DMS79 treated with DMSO at 0.1 percent for 48 hours (cell line): ENCODE measurements around the gene CCDC47.
"Not testable (repeated sequence)": the region's sequence is repeated elsewhere in the genome, so short reads cannot be mapped to it uniquely, and the experiment has no call there.

ENCODE experiments used
- DNase-seq: peaks from one replicate; lab custom pipeline; 2025; lab: John Stamatoyannopoulos, UW

Gene CCDC47

DNA sequence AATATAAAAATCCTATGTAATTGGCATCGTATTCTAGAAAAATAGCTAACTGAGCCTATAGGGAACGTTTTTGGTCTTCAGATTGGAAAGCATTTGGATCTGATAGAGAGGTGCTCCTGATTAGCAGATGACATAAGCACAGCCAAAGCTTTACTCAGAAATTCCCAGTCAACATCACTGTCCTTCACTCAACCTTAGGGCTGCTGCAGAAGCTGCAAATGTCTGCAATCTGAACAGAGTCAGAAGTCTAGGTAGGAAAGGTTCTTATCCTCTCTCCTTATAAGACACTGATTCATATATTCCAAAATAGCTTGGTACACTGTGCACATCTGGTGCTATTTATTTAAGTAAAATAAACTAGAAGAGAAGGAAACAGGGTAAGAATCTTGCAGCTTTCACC lies 51.0 kb downstream of the CCDC47 start:
- no peak for DNase-seq

DNA sequence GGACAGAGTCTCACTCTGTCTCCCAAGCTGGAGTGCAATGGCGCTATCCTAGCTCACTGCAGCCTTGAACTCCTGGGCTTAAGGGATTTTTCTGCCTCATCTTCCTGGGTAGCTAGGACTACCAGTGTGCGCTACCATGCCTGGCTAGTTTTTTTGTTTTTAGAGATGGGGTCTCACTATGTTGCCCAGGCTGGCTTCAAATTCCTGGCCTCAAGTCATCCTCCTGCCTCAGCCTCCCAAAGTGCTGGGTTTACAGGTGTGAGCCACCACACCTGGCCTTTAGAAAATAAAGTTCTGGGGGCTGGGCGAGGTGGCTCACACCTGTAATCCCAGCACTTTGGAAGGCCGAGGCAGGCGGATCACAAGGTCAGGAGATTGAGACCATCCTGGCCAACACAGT lies 53.2 kb downstream of the CCDC47 start:
- not testable (repeated sequence) for DNase-seq

DNA sequence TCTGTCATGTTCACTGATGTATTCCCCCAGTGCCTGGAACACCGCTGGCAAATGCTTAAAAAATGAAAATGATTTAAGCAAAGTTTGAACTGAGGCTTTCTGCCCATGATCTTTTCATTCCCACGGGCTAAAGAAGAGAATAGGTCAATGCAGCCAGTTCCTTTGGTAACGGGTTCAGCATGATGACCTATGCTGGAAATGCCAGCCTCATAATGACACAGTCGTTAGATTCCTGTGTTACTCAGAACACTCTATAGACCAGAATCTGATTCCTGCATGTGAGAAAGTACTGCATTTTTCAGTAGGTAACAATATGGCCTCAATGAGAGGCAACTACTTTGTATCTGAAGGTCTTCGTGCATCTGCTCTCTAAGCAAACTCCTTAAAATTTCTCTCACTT lies 54.4 kb downstream of the CCDC47 start:
- no peak for DNase-seq

DNA sequence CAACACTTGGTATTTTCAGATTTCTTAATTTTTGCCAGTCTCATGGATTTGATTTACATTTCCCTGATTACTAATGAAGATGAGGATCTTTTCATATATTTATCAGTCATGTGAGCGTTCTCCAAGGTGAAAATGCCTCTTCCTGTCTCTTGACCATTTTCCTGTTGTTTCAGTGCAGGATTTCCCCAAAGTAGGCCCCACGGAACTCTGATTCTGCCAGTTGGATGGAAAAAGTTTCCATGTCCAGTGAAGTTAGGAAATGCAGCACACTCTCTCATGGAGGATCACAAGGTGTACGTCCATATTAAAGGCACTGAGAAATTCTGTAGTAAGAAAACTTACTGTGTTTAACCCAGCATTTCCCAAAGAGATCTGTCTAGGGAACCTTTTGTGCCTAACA lies 57.0 kb downstream of the CCDC47 start:
- DNase-seq: no peak

DNA sequence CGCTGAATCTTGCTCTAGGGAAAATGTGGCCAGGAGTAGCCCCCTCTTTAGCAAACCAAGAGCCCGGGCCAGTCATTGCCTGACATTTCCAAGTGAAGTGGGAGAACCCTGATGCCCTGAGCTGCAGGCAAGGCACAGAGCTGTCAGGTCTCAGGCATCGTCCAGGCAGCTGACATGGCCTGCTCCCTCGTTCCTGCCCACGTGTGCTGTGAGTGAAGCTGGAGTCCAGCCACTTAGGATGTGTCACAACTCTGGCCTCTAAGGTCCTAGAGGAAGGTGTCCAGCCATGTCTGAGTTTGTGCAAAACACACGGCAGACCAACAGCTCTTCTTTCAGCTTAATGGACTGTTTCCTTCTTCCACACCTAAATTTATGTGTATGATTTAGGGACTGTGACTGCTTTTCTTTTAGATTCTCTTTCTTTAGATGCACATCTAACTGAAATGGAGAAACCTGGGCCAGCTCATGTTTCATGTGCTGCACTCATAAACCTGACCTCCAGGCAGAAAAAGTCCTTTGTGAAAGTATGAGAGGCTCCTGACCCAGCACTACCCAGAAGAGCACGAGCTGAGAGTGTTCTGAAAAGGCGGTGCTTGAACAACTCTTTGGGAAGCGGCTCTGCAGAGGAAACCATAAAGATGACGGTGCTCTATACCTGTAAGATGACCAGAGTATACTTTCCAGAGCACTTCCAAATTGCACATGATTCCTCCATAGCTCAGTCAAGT lies 58.7 kb downstream of the CCDC47 start:
- DNase-seq: peak; percentile 3

DNA sequence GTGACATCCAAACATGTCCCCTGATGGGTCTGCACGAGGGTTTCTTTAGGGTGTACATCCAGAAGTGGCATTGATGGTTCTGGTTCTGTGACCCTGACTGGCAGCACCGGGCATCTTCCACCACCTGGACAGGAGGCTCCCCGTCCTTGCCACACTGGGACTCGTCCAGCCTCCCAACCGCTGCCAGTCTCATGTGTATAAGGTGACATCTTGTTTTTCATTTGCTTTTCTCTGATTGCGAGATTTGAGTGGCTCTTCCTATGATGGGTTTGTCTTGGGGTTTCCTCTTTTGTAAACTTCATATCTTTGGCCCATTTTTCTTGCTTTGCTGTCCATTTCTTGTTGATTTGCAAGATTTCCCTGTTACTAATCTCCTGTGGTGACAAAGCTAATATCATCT lies 64.3 kb downstream of the CCDC47 start:
- DNase-seq: no peak

DNA sequence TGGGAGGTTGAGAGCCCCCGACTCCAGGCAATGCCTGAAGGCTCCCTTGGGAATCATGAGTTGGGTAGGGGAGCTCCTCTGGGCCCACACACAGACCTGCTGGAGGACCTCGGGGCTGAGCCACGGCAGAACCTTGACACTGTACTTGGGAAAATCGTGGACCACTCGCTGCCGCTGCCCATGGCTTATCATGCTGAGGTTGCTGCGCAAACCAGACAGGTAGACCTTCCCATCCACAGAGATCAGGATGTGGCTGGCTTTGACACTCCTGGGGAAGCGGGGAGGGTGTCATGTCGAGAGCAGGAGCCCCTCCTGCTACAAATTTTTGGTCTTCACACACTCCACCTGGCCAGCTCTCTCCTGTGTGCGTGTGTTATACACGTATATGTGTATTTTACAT lies 66.2 kb downstream of the CCDC47 start:
- DNase-seq: no peak

DNA sequence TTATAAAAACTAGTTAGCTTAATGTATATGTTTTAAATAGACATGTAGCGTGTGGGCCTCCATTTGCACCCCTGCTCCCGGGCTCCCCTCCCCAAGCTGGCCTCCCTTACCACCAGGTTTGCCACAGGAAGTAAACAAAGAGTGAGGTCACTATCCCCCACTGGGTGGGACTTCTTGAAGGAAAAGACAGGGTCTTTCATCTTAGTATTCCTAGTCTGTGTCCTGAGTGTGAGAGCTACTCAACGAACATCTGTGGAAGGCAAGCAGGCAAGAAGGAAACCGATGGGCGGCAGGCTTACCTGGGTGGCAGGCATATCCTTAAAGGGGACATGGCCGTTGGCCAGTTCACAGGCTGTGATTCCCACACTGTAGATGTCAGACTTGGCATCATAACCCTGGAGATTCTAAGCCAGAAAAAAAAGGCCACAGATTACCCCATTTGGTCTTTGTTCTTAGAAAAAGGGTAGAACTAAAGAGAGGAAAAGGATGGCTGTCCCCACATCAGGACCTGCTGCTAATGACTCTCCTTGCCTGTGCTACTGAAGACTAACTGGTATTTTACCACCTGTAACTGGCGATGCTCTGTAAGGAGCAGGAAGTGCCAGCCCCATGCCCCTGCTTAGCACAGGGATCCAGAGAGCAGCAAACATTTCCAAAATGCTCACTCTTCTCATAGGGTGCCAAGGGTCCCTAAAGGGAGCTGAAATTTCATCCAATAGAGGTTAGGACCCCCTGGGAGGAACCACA lies 66.9 kb downstream of the CCDC47 start:
- no peak for DNase-seq

DNA sequence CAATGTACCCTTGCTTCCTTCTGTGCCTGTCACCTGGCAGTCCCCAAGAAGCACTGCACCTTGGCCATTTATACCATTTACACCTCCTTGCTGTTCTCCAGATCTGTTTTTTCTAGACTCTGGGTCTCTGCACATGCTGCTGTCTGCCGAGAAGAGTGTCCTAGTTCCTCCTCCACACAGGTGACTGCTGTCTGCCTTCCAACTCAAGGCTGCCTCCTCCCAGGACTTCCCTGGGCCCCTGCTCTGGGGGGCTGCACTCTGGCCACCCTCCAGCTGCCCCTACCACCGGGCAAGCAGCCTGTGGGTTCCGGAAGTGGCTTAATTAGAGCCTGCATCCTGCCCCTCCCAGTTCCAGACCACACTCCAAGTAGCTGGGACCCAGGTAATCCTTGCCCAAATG lies 67.7 kb downstream of the CCDC47 start:
- DNase-seq: no peak

DNA sequence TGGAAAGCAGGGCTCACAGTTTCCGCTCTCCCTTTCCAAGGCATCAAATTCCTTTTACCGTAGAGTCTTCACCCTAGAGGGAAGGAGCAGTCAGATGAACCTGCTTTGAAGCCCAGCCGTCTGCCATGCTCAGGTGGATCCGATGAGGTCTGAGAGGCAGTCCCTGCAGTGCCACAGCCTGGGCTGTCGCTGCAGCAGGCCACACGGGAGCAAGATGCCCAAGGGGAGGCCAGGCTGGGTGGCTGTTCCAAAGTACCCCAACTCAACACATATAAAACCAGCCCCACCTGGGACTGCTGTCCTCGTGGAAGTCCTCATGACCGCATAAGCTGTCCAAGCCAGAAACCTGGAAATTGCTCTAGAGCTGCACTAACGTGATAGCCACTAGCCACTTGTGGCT lies 68.6 kb downstream of the CCDC47 start:
- no peak for DNase-seq

DNA sequence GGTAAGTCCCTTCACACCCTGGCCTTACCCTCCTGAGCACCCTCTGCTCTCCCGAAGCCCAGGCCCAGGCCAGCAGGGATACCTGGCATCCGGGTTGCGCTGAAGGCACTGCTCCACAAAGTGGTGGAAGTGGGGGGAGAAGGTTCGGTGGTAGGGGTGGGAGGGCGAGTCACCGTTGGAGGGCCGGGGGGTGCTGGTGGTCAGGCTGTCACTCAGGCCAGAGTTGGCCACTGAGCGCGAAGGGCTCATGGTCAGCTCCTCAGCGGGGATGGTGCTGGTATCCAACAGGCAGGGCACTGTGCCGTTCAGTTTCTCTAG lies 69.2 kb downstream of the CCDC47 start:
- no peak for DNase-seq

DNA sequence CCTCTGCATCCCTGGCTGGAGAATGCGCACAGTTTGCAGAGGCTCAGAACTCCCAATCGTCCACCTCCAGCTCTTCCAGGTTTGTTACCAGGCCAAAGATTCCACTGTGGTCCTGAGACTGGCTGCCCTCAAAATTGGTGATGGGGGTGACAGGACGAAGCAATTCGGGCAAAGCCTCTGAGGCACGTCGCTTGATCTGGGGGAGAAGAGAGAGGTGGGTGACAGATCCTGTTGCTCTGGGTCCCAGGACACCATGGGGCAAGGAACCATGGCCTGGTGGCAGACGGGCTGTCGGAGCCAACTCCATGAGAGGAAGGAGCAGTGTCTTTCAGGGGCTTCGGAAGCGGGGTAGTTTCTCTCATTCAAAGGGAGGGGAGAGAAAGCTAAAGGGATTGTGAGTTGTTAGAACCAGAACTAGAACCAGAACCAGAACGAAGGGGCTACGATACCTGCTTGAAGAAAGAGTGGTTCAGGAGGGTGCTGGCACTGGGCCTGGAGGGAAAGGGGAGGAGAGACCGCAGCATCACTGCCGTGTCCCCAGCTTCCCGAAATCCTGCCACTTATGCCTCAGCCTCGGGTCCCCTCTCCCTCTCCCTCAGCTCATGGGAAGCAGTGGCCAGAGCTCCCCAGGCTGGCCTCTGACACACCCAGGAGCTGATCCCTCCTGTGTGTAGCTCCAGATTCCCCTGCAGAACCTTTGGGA lies 69.7 kb downstream of the CCDC47 start:
- no peak for DNase-seq

DNA sequence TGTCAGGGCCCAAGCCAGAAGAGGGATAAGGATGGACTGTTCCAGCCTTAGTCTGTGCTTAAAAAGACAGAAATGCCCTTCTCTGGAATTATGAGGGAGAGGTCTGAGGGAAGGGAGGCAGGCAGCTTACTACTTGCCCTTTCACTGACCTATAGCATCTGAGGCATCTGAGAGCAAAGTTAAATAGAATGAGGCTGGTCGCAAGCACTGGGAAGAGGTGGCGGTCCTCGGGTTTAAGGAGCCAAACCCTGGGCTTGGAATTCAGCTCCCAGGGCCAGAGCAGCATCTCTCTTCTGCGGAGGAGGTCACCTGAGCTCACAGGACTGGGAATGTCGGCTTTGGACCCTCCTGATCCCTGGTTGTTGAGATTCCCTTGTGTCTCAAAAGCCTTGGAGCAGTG lies 70.4 kb downstream of the CCDC47 start:
- DNase-seq: no peak

DNA sequence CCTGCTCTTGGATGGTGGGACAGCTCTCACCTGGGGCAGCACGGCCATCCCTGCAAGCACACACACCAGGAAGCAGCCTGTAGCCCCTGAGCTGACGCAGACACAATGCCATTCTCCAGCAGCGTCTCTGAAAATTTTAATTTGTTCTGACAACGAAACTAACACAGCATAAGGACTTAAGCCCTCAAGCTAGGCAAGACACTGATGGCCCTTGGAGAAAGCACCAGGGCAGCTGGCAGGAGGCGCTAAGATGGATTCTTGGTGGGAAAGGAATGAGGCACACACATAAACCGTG lies 70.7 kb downstream of the CCDC47 start:
- DNase-seq: no peak

DNA sequence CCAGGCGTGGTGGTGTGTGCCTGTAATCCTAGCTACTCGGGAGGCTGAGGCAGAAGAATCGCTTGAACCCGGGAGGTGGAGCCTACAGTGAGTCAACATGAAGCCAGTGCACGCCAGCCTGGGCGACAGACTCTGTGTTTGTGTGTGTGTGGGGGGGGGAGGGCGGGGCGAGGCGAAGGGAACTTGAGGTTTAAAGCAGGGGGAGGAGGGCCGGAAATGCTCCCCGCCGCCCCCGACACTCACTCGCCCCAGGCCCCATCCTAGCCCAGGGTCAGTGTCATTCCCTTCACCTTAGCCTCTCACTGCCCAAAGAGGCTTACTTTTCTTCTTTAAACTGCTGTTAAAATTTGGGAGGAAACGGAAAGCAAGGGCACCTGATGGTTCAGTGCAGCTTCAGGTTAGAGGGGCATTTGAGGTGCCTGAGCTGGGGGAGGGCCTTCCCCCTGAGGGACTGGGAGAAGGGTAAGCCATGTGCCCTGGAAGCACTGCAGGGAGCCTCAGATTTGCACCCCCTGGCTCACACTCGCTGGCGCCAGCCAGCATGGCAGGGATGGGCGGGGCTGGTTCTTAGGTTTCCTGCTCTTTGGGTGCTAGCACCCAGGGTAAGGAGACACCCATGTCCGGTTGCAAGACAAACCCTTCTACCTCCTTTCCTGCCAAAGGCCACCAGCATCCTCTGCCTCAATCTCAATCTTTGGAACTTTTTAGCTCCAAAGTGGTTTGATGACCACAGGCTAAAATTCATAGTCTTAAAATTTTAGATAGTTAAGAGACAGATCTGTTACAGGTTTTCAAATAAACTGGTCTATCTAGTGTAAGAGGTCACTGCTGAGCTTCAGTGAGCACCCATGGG lies 71.3 kb downstream of the CCDC47 start:
- no peak for DNase-seq

DNA sequence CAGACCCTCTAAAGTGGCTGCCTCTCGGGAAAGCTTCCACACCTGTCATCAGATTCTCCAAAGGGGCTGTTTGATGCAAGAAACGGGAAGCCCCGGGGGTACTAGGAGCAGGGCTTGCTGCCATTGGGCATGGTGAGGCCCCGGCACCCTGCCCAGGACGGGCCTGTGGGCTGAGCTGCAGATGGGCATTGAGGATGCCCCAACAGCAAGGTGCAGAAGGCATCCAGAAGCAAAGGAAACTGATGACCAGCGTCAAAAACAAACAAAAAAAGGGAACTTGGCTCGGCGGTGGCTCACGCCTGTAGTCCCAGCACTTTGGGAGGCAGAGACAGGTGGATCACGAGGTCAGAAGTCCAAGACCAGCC lies 72.0 kb downstream of the CCDC47 start:
- DNase-seq: no peak

DNA sequence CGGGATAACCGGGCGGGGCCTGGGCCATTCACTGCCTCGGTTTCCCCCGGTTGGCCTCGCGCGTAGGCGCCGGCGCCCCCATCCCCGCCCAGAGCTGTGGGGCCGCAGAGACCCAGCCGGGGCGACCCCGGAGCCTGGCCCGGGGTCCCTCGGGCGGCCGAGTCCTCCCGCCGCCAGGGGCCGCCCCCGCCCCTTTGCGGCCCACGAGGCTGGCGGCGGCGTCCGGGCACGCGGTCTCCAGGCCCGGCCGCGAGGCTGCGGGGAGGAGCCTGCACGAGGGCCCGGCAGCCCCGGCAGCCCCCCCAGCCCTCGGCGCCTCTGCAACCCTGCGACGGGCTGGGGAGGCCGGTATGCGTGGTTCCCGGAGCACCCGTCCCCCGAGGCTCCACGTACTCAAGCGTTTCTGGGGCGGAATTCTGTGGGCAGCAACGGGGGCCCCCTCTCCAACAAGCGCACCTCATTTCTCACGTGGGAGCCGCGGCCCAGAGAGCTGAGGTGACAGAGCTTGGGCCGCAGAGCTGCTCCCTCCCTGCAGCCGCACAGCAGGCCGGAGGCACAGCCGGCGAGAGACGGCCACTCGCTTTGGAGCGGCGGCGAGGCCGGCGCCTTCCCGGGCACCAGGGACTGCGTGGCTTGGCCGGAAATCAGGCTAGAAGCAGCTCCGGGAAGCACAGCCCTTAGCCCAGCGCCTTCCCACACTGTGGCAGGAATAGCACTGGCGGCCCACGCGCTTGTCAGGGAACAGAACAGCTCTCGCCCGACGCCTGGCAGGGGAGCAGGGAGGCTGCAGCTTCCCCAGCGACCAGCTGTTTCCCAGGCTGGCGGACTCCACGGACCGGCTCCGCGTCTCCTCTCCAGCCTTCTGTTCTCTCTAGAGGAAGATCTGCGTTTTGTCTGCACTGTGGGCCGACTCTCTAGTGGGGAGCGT lies 72.6 kb downstream of the CCDC47 start:
- peak; percentile 11 for DNase-seq

DNA sequence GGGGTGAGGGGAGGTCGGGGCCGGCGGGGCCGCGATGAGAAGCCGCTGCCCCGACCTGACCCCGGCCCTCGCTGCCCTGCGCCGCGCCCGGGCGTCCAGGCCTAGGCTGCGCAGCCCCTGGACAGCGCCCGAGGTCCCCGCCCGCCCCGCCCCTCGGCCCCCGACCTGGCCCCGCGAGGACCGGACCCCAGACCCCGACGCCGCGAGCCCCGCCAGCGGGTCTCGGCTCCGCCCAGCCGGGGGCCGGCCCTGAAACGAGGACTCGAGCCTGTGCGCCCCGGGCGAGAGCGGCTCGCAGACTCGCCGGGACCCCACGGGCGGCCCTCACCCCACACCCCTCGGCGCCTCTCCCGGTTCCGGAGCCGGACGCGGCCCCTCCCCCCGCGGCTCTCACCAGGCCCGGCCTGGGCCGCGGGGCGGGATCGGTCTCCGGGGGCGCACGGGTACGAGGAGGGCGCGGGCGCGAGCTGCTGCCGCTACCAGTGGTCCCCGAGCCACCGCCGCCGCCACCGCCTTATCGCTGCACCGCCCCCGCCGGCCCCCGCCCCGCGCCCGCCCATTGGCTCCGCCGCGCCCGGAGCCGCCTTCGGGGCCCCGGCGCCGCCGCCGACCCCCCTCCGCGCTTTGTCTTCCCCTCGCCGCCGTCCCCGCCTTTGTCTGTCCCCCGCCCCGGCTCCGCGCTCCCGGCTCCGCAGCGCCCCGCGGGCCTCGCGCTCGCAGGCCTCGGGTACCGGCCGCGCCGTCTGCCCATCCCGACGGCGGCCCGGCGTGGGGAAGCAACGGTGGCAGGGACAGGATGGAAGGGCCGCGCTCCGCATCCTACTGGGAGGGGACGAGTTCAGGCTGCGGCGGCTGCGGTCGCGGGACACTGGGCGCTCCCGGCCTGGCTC lies 73.5 kb downstream of the CCDC47 start, which contains the start of gene LIMD2:
TSS of gene LIMD2 (minus strand) at position 488 of the 890 bp plus-strand sequence. CDS start 827 bp downstream, outside the sequence.
- peak; percentile 19 for DNase-seq

DNA sequence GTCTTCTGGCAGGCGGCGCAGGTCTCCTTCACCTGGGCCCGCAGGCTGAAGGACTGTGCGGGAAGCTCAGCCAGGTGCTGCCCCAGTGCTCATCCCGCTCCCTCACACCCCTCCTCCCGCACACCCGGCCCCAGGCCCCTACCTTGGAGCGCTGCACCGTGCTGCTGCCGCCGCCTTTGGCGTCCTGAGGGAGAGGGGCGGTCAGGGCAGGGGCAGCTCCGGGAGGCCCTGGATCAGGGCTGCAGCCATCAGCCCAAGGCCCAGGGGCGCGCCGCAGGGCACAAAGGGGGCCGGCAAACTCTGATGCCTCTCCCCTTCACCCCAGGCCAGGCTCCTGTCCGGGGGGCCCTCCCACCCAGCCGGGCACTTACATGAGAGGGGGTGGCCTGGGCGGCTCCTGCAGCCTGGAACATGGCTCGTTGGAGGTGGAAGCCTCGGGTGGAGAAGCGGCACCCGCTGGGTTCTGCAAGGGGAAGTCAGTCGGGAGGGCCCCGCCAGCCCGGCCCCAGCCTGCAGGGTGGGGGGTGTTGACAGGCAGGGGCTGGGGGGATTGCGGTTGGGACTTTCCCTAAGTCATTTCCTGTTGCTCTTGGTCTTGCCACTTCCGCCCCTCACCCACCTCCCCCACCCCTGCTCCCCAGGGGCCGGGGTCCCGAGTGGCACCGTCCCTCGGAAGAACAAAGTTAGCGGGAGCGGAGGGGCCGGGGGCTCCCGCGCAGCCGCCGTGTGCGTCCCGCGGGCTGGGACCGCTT lies 74.3 kb downstream of the CCDC47 start:
- no peak for DNase-seq
